Stimulated activated CD4-positive, alpha-beta T cell treated with anti-CD3 and anti-CD28 coated beads, Interleukin-4, amount 100 ng/mL, for 4 hours (primary cell): ENCODE data around the gene C15orf39.
"Not testable (repeated sequence)": the region's sequence is repeated elsewhere in the genome, so short reads cannot be mapped to it uniquely, and the experiment has no call there.

Experiments
- DNase-seq, 2 experiments: peaks; one replicate each; pipeline ENCODE4 v3.0.0-alpha.2; 2020

The C15orf39 gene

DNA sequence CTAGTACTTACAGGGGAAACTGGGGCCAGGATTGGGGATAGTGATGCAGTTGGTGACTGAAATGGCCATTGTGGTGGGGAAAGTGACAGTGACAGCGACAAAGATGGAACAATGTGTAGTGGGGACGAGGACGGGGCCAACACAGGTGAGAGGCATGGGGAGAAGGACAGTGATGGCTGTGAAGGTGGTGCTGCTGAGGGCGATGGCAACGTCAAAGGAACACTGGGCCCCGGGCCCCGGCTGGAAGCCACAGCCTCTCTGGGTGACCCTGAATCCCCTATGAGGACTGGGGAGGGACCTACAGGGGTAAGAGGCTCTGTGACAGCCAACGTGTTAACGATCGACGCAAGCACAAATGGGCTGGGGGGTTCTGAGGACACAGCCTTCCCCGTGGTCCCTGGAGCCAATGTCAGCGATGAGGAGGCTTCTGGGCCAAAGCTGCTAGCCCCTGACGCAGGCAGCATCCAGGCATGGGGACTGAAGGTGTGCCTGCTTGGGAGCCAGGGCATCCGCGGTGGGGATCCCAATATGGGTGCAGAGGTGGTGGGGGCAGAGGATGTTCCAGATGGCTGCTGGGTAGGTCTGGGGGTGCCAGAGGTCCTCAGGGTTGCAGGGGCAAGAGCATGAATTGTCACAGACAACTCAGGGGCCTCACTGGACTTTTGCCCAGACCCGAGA lies 31.3 kb downstream of the C15orf39 start:
- no peak for DNase-seq

DNA sequence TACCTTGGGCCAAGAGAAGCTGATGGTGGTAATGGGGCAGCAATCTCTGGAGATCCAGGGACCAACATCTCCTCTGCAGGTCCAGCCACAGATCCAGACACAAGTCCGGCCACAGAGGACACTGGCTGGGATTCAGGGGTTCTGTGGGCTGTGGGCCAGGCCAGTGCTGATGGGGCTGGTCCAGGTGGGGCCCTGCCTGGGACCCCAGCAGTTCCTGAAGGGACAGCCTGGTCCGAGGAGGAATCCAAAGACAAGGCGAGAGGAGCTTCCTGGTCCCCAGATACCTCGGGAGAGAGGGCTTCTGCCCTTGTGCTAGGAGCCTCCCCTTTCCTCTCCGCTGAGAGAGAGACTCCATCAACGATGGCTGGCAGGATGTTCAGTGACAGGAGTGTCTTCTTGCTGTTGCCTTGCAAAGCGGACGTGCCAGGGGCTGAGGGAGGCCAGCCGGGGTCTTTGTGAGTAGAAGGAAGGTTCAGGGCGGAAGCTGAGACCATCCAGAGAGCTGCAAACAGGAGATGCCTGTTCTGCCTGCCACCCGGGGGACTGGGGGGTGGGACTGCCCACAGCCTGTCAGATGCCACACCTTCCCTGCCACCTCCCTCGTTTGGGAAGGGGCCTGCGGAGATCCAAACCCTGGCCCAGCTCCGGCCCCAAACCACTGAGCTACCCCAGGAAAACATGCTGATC lies 32.0 kb downstream of the C15orf39 start:
- DNase-seq = no peak

DNA sequence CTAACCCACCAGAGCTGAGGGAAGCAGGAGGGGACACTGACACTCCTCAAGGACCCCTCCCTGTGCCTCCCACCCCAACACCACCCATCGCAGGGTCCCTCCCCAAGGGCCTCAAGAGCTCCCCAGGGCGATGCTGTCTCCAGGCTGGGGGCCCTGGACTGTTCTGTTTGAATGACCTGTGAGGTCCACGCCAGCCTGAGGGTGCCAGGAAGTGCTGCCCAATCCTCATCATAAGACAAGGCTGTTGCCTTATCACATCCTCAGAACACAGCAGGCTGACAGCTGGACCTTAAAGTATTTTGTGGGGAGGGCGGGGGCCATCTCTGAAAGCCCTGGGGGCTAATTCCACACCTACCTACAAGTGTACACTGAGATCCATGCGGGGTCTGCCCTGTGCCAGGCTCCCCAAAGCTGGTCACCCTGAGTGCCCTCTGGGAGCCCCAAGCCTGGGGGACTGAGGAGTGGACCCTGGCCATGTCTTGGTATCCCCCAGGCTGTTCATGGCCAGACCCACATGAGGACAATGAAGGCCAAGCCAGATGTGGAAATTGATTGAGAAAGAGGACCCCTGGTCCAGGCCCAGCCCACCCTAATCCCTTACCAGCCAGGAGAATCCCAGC lies 32.6 kb downstream of the C15orf39 start:
- no peak for DNase-seq

GRCh38 chr15:75235051-75235673 lies 33.5 kb downstream of the C15orf39 start:
- DNase-seq = no peak

- DNase-seq = no peak
Observed at GRCh38 chr15:75235760-75236729, 34.4 kb downstream of the C15orf39 start.

- no peak for DNase-seq
Observed at GRCh38 chr15:75237316-75237982, 35.8 kb downstream of the C15orf39 start.

- DNase-seq = no peak
Observed at GRCh38 chr15:75238150-75238549, 36.5 kb downstream of the C15orf39 start.

GRCh38 chr15:75245741-75246140 lies 44.1 kb downstream of the C15orf39 start:
- not testable (repeated sequence) for DNase-seq

DNA sequence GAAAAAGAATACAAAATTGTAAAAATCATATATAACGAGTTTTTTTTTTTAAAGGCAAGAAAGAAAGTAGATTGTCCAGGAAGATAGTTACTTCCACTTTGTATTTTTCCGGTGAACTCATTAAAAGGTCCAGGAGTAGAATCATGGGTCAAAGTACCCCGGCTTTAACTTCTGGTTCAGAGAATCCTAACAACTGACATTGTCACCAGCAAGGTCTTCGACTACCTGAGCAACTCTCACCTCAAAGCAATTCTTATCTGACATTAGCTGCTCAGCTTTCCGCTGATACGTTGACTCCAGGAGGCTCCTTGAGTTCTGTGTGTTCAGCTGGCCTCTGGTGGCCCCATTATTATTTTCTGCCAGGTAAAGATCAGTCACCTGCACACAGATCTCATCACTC lies 47.3 kb downstream of the C15orf39 start:
- not testable (repeated sequence) for DNase-seq

DNA sequence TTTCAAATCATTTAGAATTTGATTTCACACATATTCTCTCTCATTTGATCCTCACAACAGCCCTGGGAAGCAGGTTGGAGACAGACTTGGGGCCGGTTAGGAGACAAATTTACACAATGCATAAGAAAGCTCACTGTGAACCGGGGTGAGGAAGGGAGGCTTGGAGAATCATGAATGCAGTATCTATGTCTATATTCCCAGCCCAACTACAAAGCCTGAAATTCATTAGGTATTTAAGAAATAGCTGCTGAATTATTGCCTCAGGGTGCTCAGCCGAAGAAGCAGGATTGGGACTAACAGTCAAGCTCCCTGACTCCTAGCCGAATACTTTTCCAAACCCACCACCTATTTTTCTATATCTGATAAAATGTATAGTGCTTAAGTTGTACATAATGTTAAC lies 48.0 kb downstream of the C15orf39 start:
- no peak for DNase-seq

GRCh38 chr15:75251343-75251742 lies 49.7 kb downstream of the C15orf39 start:
- not testable (repeated sequence) for DNase-seq

DNA sequence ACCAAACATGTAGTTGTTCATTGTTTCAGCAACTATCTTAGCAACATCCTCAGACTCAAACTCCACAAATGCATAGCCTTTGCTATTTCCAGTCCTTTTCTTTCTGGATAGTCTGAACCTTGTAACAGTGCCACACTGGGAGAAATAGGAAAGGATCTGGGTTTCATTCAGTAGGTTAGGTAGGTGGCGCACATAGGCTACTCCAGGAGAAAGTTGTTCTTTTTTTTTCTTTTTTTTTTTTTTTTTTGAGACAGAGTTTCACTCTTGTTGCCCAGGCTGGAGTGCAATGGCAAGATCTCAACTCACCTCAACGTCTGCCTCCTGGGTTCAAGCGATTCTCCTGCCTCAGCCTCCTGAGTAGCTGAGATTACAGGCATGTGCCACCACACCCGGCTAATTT lies 50.6 kb downstream of the C15orf39 start:
- not testable (repeated sequence) for DNase-seq

DNA sequence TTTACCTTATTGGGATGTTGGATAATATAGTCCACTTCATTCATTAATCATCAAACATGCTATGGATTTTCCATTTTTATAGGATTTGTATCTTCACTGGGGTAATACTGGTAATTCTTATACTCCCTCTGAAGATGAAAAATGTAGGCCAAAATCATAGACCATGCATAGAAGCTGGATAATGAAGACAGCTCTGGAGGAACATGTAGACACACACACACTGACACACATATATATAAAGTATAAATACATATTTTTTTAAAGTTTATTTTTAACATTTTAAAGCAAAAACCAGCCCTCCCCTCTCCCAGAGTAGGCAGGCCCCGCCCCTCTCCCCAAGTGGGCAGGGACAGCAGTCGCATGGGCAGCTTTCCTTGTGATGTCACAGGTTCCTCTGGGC lies 56.4 kb downstream of the C15orf39 start, which contains the start of gene GOLGA6C:
Gene GOLGA6C (plus strand): TSS at position 301 of the 400 bp plus-strand sequence. CDS start 265 bp downstream, outside the sequence.
- not testable (repeated sequence) for DNase-seq

DNA sequence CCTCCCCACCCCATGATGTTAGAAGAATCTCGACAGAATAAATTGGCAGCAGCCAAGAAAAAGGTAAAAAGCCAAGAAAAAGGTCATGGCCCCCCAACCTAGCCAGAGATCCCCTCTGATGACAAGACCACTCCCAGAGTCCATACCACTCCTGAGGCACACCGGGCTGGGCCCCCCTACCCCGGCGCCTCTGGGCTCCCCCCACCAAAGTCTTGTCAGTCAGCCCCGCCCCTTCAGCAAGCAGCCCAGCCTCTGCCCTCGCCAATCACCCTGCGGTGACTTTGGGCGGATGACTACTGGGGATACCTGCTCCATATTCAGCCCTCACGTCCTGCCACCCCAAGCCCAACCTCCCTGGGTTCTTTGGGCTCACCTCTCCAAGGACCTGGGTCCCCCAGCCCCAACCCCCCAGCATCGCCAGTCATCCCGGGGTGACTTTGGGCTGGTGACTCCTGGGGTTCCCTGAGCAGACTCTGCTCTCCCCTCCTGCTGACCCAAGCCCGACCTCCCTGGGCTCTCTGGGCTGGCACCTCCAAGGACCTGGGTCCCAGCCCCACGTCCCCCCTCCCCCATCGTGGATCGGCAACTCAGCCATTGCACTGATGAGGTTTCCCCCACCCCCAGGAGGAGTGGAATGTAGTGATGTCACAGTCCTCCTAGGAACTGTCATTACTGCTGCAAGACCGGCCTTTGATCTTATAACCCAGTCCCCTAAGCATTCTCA lies 57.1 kb downstream of the C15orf39 start:
- DNase-seq = not testable (repeated sequence)

DNA sequence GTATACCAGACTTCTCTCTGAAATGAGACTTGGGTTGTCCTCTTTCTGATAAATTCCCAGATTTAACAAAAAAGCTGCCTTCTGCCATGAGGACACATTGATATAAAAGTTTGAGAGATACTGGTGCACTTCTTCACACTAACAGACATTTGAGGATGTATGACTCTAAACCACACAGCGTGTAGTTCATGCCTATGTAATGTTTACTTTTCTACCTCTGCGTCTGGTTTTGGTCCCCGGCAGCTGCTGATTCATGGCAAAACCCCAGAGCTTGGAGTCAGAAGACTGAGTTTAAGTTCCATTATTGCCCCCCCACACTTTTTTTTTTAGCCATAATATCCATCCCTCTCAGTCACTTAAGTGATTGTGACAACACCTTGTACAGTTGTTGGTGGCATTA lies 58.2 kb downstream of the C15orf39 start:
- not testable (repeated sequence) for DNase-seq
